Stimulated activated CD4-positive, alpha-beta T cell treated with anti-CD3 and anti-CD28 coated beads, Interleukin-1b, Interleukin-23, amount 100 ng/mL, for 48 hours (primary cell): Measurements from ENCODE around the gene SLC16A8.

Experiments
- DNase-seq: peaks from one replicate; pipeline ENCODE4 v3.0.0-alpha.2; 2020

The SLC16A8 gene

GRCh38 chr22:38111925-38112355 lies 28.0 kb upstream of the SLC16A8 start:
- DNase-seq, result no peak

- DNase-seq, result no peak
These were observed 27.2 kb upstream of the SLC16A8 start for GRCh38 chr22:38110863-38111852.

GRCh38 chr22:38110008-38110862 lies 26.3 kb upstream of the SLC16A8 start, which contains the start of gene BAIAP2L2:
Gene BAIAP2L2, minus strand, starts transcription at chr22:38110684. Its CDS starts 159 bp downstream, at chr22:38110525.
- no peak for DNase-seq

- no peak for DNase-seq
These were observed 25.5 kb upstream of the SLC16A8 start for GRCh38 chr22:38109371-38110001.

GRCh38 chr22:38108561-38109319 lies 24.8 kb upstream of the SLC16A8 start:
- no peak for DNase-seq

- DNase-seq, result no peak
These were observed 23.9 kb upstream of the SLC16A8 start for GRCh38 chr22:38107692-38108515.

- no peak for DNase-seq
These were observed 23.0 kb upstream of the SLC16A8 start for GRCh38 chr22:38106814-38107578.

- no peak for DNase-seq
These were observed 20.1 kb upstream of the SLC16A8 start for GRCh38 chr22:38104084-38104483.

- no peak for DNase-seq
These were observed 19.7 kb upstream of the SLC16A8 start for GRCh38 chr22:38103641-38104040.

GRCh38 chr22:38098410-38099249 lies 14.6 kb upstream of the SLC16A8 start:
- DNase-seq, result no peak

GRCh38 chr22:38097557-38098409 lies 13.8 kb upstream of the SLC16A8 start:
- no peak for DNase-seq

GRCh38 chr22:38097058-38097457 lies 13.1 kb upstream of the SLC16A8 start:
- DNase-seq, result no peak

GRCh38 chr22:38089474-38089851 lies 5.5 kb upstream of the SLC16A8 start:
- DNase-seq, result no peak

- no peak for DNase-seq
These were observed 4.9 kb upstream of the SLC16A8 start for GRCh38 chr22:38088629-38089473.

GRCh38 chr22:38087855-38088254 lies 3.9 kb upstream of the SLC16A8 start:
- DNase-seq, result no peak

- no peak for DNase-seq
These were observed 3.0 kb upstream of the SLC16A8 start for GRCh38 chr22:38086942-38087341.

GRCh38 chr22:38086001-38086845 lies 2.2 kb upstream of the SLC16A8 start:
- no peak for DNase-seq
